ENCODE results near the gene NLRC5.
A peak's percentile ranks its signal among the peaks of the same experiment; 100 is the strongest.

The NLRC5 gene

DNA sequence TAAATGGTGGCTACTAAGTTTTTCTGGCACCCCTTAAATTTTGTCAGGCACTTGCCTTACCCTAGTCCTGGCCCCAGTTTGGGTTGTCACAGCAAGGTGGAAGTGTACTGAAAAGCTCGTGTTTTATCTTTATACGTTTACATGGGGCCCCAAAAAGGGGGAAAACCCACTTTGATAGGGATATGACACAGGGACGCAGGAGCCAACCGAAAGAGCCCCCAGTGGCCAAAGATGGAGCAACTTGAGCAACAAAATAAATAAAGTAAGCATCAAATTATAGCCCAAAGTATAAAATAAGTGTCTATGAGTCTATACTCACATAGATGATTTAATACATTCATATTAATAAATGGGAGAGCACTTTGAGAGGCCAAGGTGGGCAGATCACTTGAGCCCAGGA is 32.6 kb upstream of the NLRC5 start:
- ChIA-PET POLR2A (no interaction called here), CTCF (no interaction called here)
- no peak for DNase-seq (ENCODE audit: extremely low spot score)
- TF ChIP-seq ELF4 (IDR thresholded peaks at IDR 0.05) (no peak), NFRKB (IDR thresholded peaks at IDR 0.05) (no peak), L3MBTL2 (conservative IDR thresholded peaks at IDR 0.05) (no peak), ZNF384 (IDR thresholded peaks at IDR 0.05) (no peak), TARDBP (IDR thresholded peaks at IDR 0.05) (no peak), SP1 (IDR thresholded peaks at IDR 0.05) (no peak), CTBP1 (IDR thresholded peaks at IDR 0.05; ENCODE audit: borderline replicate concordance) (no peak), HDGF (IDR thresholded peaks at IDR 0.05; ENCODE audit: borderline replicate concordance) (no peak), BHLHE40 (IDR thresholded peaks at IDR 0.05; ENCODE audit: borderline replicate concordance) (no peak), FOXA1 (IDR thresholded peaks at IDR 0.05) (no peak), SUZ12 (IDR thresholded peaks at IDR 0.05) (no peak), FOXK2 (IDR thresholded peaks at IDR 0.05) (no peak)
- TF ChIP-seq, protein P1, sequence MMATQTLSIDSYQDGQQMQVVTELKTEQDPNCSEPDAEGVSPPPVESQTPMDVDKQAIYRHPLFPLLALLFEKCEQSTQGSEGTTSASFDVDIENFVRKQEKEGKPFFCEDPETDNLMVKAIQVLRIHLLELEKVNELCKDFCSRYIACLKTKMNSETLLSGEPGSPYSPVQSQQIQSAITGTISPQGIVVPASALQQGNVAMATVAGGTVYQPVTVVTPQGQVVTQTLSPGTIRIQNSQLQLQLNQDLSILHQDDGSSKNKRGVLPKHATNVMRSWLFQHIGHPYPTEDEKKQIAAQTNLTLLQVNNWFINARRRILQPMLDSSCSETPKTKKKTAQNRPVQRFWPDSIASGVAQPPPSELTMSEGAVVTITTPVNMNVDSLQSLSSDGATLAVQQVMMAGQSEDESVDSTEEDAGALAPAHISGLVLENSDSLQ (IDR thresholded peaks at IDR 0.05): no peak

DNA sequence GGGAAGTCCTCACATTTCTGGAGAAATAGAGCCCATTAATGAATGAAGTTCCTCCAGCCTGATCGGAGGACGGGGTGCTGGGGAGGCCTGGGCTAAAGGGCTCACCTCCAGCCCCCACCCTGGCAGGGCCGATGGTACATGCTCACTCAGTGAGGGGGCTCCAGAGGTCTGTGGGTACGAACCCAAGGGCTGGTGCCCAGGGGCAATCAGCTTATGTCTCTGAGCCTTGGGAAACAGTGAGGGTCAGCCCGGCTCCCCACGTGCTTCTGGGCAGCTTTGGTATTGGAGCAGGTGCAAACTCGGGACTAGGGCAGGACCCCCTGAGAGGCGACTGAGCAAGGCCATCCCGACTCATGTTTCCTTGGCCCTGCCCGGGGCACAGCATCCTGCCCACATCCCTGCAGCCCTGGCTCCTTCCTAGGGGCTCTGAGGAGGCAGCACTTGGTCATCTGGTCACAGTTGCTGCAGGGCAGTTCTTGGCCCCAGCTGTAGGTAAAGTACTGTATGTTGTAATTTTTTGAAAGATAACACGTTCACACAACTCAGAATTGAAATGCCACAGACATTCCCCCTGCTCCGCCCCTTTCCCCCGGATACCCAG is 28.6 kb upstream of the NLRC5 start:
- TF ChIP-seq BHLHE40 (IDR thresholded peaks at IDR 0.05; ENCODE audit: borderline replicate concordance): no peak
- no peak for TF ChIP-seq FOXK2 (IDR thresholded peaks at IDR 0.05)
- TF ChIP-seq CTBP1 (IDR thresholded peaks at IDR 0.05; ENCODE audit: borderline replicate concordance): no peak
- TF ChIP-seq NFRKB (IDR thresholded peaks at IDR 0.05): no peak
- TF ChIP-seq L3MBTL2 (conservative IDR thresholded peaks at IDR 0.05): no peak
- no peak for TF ChIP-seq LEF1 (IDR thresholded peaks at IDR 0.05; ENCODE audit: borderline replicate concordance)
- TF ChIP-seq SP1 (IDR thresholded peaks at IDR 0.05): no peak
- no peak for TF ChIP-seq ELF4 (IDR thresholded peaks at IDR 0.05)
- TF ChIP-seq FOXA1 (IDR thresholded peaks at IDR 0.05): no peak
- TF ChIP-seq HDGF (IDR thresholded peaks at IDR 0.05; ENCODE audit: borderline replicate concordance): no peak
- TF ChIP-seq, protein P1 (IDR thresholded peaks at IDR 0.05): no peak
- TF ChIP-seq ARNT (IDR thresholded peaks at IDR 0.05): no peak
- TF ChIP-seq TARDBP (IDR thresholded peaks at IDR 0.05): no peak
- no peak for TF ChIP-seq ZNF384 (IDR thresholded peaks at IDR 0.05)
- no peak for TF ChIP-seq SUZ12 (IDR thresholded peaks at IDR 0.05)
- TF ChIP-seq FOXM1 (IDR thresholded peaks at IDR 0.05; ENCODE audit: borderline replicate concordance): no peak
- no peak for DNase-seq (ENCODE audit: extremely low spot score)
- POLR2A ChIA-PET: no interaction called here
- CTCF ChIA-PET: no interaction called here

DNA sequence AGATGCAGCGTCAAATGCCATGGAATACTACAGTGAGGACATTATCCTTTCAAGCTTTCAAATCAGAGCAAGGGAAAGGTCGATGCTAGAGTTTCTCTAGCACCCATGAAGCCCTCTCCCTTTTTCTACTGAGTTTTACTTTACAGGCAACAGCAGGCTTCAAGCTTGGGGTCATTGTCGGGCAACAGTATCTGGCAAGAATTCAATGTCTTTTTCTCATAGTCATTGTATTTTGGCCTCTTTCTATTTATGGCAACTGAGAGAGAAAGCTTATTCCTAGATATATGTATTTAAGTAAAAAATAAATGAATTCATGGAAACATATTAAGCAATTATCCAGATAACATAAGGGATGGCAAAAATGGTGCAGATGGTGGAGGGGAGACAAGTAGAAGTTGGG is 28.0 kb upstream of the NLRC5 start:
- CTCF ChIA-PET: no interaction called here

DNA sequence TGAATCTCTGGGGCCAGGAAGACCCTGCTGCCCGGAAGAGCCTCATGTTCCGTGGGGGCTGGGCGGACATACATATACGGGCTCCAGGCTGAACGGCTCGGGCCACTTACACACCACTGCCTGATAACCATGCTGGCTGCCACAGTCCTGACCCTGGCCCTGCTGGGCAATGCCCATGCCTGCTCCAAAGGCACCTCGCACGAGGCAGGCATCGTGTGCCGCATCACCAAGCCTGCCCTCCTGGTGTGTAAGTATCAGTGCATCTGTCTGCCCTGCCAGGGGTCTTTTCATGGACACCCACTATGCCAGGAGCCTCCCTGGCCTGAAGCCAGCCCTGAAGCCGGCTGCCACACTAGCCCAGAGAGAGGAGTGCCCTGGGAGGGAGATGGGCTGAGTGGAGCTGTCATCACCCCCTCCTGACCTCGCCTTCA is 27.5 kb upstream of the NLRC5 start, which contains the start of gene CETP:
TSS of gene CETP (plus strand) at position 100 of the 431 bp plus-strand sequence. CDS start at position 130, 30 bp downstream.
- no peak for TF ChIP-seq L3MBTL2 (conservative IDR thresholded peaks at IDR 0.05)
- POLR2A ChIA-PET: no interaction called here
- CTCF ChIA-PET: interaction anchor here (0.7 kb wide), 1 partner anchor 95 kb away, joined by 3 read pairs; no protein-coding TSS in a partner anchor
- no peak for DNase-seq (ENCODE audit: extremely low spot score)

More for the DNA sequence above, 28.0 kb upstream of the NLRC5 start:
- POLR2A ChIA-PET: no interaction called here
- TF ChIP-seq L3MBTL2 (conservative IDR thresholded peaks at IDR 0.05) (no peak), SUZ12 (IDR thresholded peaks at IDR 0.05) (no peak), SP1 (IDR thresholded peaks at IDR 0.05) (no peak), FOXK2 (IDR thresholded peaks at IDR 0.05) (no peak), BHLHE40 (IDR thresholded peaks at IDR 0.05; ENCODE audit: borderline replicate concordance) (no peak), NFRKB (IDR thresholded peaks at IDR 0.05) (no peak), HDGF (IDR thresholded peaks at IDR 0.05; ENCODE audit: borderline replicate concordance) (no peak), TARDBP (IDR thresholded peaks at IDR 0.05) (no peak), CTBP1 (IDR thresholded peaks at IDR 0.05; ENCODE audit: borderline replicate concordance) (no peak)
- TF ChIP-seq, protein P1 (IDR thresholded peaks at IDR 0.05): no peak
- DNase-seq (ENCODE audit: extremely low spot score): no peak

DNA sequence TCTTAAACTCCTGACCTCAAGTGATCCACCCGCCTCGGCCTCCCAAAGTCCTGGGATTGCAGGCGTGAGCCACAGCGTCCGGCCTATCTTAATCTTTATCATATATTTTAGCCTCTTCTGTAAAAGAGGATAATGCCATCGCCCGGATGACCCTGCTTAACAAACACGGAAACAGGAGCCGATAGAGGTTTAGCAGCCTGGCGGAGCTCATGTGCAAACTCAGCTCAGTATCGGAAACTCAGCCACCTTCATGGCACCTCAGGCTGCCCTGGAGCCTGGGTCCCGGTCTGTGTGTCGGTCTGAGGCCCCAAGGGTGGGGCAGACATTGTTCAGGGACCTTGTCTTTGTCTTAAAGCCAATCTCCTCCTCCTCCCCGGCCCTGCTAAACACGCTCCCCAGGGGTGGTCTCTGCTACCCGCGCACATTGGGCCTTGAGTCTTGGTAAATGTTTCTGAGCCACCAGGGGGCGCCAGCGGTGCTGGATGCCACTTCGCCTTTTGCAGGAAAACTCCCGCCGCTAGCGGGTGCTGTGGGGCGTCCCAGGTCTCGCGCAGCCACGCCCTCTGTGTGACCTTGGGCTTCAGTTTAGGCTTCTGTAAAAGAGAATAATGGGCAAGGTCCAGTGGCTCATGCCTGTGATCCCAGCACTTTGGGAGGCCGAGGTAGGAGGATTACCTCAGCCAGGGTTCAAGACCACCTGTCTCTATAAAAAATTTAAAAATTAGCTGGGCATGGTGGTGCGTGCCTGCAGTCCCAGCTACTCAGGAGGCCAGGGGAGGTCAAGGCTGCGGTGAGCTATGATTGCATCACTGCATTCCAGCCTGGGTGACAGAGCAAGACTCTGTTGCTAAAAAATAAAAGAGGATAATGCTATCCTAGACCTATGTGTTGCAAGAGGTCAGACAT is 24.9 kb upstream of the NLRC5 start:
- TF ChIP-seq LEF1 (IDR thresholded peaks at IDR 0.05; ENCODE audit: borderline replicate concordance) (no peak), BHLHE40 (IDR thresholded peaks at IDR 0.05; ENCODE audit: borderline replicate concordance) (no peak), FOXA1 (IDR thresholded peaks at IDR 0.05) (no peak)
- POLR2A ChIA-PET: no interaction called here
- CTCF ChIA-PET: interaction anchor here (0.6 to 2.1 kb wide), 19 partner anchors 8 to 223 kb away, joined by 3 to 15 read pairs (median 4); partner anchors contain the start of gene NLRC5
- peak; percentile 90 for DNase-seq (ENCODE audit: extremely low spot score)
